Activated T-cell treated with anti-CD3 and anti-CD28 coated beads, Interleukin-2, amount 50 U/mL, for 24 hours (primary cell): ENCODE results near the gene NPPA.
"Not testable (repeated sequence)": the region's sequence is repeated elsewhere in the genome, so short reads cannot be mapped to it uniquely, and the experiment has no call there.

Experiments
- DNase-seq: peaks from one replicate; pipeline ENCODE4 v3.0.0-alpha.2; 2020
- H3K27ac Mint-ChIP-seq: 2 replicates; pipeline ENCODE4 v1.8.0; 2020; ENCODE audit warnings: mild to moderate bottlenecking, mixed read lengths
- H3K27me3 Mint-ChIP-seq: 2 replicates; pipeline ENCODE4 v1.8.0; 2020; ENCODE audit warnings: mixed read lengths
- H3K36me3 Mint-ChIP-seq: 2 replicates; pipeline ENCODE4 v1.8.0; 2020; ENCODE audit warnings: low read depth, mixed read lengths
- H3K4me1 Mint-ChIP-seq: 2 replicates; pipeline ENCODE4 v1.8.0; 2020; ENCODE audit warnings: low read depth, mixed read lengths
- H3K4me3 Mint-ChIP-seq: 2 replicates; pipeline ENCODE4 v1.8.0; 2020; ENCODE audit warnings: mild to moderate bottlenecking, moderate library complexity, mixed read lengths
- H3K9me3 Mint-ChIP-seq: 2 replicates; pipeline ENCODE4 v1.8.0; 2020; ENCODE audit warnings: mixed read lengths

NPPA gene

DNA sequence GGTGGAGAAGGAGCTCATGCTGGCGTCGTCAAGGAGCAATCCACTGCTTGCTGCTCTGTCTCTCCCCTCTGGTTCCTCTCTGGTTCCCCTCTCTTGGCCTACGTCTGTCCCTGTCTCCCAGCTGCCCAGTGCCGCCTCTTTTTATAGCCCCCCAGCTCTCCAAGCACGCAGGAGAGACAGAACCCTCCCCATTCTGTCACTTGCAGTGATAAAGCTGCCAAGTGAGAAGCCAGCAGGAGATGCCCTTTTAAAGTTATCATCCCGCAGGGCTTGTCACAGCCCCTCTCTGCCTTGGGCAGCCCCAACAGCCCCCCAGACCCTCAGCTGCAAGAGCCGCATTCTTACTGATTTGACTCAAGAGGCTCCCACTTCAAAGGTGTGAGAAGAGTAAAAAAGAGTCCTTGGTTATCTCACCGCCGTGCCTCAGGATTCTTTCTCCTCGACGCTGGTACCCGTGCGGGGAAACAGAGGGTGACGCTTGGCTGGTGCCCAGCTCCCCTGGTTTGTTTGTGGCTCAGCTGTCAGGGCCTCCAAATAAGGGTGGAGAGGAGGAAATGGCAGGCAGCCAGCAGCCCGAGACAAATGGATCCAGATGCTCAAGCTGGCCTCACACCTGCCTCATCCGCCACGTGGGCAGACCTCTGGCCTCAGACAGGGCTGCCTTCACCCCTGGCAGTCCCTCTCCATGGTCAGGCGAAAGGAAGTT, at the start of gene NPPA:
Gene NPPA, minus strand, starts transcription at position 117 of the 706 bp plus-strand sequence. Its CDS starts 99 bp downstream, at position 18.
- no peak within 1 kb of the TSS for H3K4me3 Mint-ChIP-seq
- no peak for DNase-seq
- H3K27me3 Mint-ChIP-seq, result peaks cover 16% of the 10 kb centered on the region
- no peaks in the 10 kb centered on the region for H3K9me3 Mint-ChIP-seq
- H3K4me1 Mint-ChIP-seq, result no peaks in the 10 kb centered on the region
- peaks cover 36% of the 10 kb centered on the region for H3K36me3 Mint-ChIP-seq
- H3K27ac Mint-ChIP-seq, result no peak within 1 kb of the TSS

DNA sequence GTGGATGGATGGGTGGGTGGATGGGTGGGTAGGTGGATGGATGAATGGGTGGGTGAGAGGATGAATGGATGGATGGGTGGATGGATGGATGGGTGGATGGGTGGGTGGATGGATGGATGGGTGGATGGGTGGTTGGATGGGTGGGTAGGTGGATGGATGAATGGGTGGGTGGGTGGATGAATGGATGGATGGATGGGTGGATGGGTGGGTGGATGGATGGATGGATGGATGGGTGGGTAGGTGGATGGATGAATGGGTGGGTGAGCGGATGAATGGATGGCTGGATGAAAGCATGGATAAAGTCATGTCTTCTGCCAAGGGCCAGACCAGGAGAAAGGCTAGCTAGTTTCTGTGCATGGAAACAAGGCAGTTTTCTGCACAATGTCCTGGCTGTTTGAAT, 46.9 kb upstream of the NPPA start:
- H3K4me1 Mint-ChIP-seq, DNase-seq, H3K27ac Mint-ChIP-seq, H3K36me3 Mint-ChIP-seq, H3K4me3 Mint-ChIP-seq, H3K9me3 Mint-ChIP-seq: not testable (repeated sequence)
- H3K27me3 Mint-ChIP-seq, result peaks cover 53% of the 10 kb centered on the region

DNA sequence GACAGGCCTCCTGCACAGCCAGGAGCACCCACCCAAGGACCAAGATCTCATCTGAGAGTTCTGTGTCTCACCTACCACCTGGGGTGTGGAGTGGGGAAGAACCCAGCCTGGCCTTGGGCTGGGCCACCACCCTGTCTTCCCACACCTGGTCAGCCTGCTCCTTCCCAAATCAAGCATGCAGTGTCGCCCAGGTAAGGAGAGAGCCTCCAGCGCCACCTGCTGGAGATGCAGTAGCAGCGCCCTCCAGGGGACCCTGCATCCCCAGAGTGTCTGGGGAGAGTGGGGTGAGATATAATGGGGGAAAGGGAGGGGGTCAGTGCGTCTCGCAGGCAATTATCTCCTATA, 46.3 kb upstream of the NPPA start:
- no peaks in the 10 kb centered on the region for H3K36me3 Mint-ChIP-seq
- H3K4me1 Mint-ChIP-seq, result no peaks in the 10 kb centered on the region
- no peaks in the 10 kb centered on the region for H3K9me3 Mint-ChIP-seq
- peak; percentile 80 for DNase-seq
- H3K27me3 Mint-ChIP-seq, result peaks cover 46% of the 10 kb centered on the region
- H3K27ac Mint-ChIP-seq, result no peak overlapping the region
- no peak overlapping the region for H3K4me3 Mint-ChIP-seq

DNA sequence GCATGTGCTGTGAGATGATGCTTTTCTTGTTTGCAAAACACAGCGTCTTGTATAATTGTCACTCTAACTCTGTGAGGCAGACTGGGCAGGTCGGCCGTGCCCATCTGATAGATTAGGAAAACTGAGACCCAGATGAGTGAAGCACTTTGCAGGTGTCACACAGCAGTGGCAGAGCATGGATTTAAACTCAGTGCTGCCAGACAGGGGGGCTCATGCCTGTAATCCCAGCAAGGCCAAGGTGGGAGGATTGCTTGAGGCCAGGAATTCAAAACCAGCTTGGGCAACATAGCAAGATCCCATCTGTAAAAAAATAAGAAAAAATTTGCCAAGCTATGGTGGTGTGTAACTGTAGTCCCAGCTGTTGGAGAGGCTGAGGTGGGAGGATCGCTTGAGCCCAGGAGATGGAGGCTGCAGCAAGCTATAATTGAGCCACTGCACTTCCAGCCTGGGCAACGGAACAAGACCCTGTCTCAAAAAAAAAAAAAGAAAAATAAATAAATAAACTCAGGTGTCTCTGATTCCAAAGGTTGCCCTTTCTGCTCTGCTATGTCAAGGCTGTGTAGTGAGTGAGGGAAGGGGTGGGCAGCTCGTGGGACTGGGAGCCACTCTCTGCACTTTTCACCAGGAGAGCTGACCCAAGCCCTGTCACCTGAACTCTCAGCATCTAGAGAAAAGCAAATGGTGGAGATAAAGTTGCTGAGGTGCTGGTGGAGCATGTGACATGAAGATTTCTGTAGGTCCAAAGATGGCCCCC, 44.0 kb upstream of the NPPA start:
- no peak for DNase-seq
- Mint-ChIP-seq H3K4me1 (no peaks in the 10 kb centered on the region), H3K27ac (no peak overlapping the region), H3K9me3 (no peaks in the 10 kb centered on the region), H3K4me3 (no peak overlapping the region), H3K27me3 (peaks cover 29% of the 10 kb centered on the region), H3K36me3 (no peaks in the 10 kb centered on the region)

DNA sequence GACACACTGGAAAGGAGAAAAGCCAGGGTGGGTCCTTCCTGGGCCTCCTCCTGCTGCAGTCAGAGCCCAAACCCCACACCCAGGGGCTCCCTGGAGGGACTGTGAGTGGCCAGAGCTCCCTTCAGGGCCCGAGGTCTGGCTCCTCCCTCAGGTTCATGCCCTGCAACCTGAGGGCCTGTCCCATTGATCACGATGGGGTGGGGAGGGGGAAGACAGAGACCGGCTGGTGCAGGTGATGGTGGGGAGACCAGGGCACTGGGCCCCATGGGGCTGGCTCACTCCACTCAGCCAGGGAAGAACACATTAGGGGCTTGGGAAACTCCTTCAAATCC, 41.3 kb upstream of the NPPA start:
- H3K36me3 Mint-ChIP-seq, result no peaks in the 10 kb centered on the region
- no peaks in the 10 kb centered on the region for H3K4me1 Mint-ChIP-seq
- H3K9me3 Mint-ChIP-seq, result no peaks in the 10 kb centered on the region
- H3K4me3 Mint-ChIP-seq, result no peak overlapping the region
- no peak for DNase-seq
- H3K27me3 Mint-ChIP-seq, result peaks cover 12% of the 10 kb centered on the region
- no peak overlapping the region for H3K27ac Mint-ChIP-seq

DNA sequence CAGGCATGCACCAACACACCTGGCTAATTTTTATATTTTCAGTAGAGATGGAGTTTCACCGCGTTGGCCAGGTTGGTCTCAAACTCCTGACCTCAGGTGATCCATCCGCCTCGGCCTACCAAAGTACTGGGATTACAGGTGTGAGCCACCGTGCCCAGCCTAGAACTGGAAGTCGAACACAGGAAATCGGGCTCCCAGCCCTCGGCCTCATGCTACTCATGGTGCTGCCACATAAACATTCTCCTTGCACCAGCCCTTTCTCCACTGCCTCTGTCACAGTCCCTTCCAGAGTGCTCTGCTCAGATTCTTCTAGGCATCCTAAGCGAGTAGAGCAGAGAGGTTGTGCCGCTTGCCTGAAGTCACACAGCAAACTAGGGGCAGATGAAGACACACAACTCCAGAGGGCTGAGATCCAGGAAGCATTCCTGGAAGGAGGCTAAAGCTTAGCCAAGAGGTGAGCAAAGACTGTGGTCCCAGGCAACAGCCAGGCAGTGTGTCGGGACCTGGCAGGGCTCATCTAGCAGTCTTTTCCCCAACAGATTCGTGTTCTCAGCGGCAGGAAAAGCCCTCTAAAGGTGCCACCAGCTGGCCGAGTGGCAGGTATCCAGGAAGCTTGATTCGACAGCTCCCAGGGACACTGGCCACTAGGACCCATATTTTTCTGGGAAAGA, 40.8 kb upstream of the NPPA start:
- Mint-ChIP-seq H3K36me3 (no peaks in the 10 kb centered on the region), H3K27me3 (peaks cover 8% of the 10 kb centered on the region), H3K4me3 (no peak overlapping the region), H3K27ac (no peak overlapping the region), H3K4me1 (no peaks in the 10 kb centered on the region), H3K9me3 (no peaks in the 10 kb centered on the region)
- DNase-seq, result no peak

DNA sequence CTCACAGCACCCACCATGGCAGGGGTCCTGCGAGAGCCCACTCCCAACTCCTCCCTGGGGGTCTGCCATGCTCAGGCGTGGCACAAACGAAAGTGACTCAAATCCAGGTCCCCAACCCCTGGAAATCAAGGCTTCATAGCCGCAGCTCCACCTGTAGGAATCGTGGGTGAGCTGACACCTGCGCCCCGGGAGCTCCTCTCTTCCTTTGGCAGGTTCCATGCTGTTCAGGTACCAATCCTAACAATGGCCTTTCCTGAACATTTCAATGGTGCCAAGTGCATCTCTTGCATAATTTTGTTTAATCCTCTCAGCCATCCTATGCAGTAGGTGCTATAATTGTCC, 40.1 kb upstream of the NPPA start:
- no peaks in the 10 kb centered on the region for H3K4me1 Mint-ChIP-seq
- peaks cover 8% of the 10 kb centered on the region for H3K27me3 Mint-ChIP-seq
- no peaks in the 10 kb centered on the region for H3K9me3 Mint-ChIP-seq
- H3K36me3 Mint-ChIP-seq, result no peaks in the 10 kb centered on the region
- no peak overlapping the region for H3K4me3 Mint-ChIP-seq
- DNase-seq, result no peak
- H3K27ac Mint-ChIP-seq, result no peak overlapping the region

DNA sequence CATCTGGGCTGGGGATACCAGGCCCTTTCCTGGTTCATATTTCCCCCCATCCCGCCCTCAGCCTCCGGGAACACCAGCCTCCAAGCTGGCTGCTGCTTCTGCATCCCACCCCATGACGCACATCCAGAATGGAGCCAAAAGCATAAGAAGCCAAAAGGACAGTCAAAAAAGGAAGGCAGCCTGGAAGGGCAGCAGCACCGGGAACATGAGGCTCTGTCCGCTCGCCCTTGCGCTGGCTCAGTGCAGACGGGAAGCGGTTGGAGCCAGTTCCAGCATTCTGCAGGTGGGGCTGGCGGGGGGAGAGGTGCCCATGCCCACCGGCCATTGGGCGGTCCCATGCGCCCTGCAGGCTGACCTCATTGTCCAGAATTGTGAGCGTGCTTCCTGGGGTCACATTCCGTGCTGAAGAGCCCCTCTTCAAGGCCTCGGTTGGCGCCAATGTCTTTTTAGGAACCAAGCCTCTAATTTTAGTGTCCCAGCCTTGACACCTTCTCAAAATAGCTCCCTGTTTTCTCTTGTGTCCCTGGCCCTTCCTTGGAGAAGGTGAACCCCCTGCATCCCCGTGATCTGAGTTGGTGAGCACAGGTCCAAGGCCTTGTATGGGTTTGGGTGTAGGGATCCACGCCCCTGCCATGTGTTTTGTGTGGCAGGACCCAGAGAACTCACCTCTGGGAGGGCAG, 39.5 kb upstream of the NPPA start:
- no peak for DNase-seq
- Mint-ChIP-seq H3K4me1 (no peaks in the 10 kb centered on the region), H3K36me3 (no peaks in the 10 kb centered on the region), H3K9me3 (no peaks in the 10 kb centered on the region), H3K4me3 (no peak overlapping the region), H3K27me3 (peaks cover 3% of the 10 kb centered on the region), H3K27ac (no peak overlapping the region)

DNA sequence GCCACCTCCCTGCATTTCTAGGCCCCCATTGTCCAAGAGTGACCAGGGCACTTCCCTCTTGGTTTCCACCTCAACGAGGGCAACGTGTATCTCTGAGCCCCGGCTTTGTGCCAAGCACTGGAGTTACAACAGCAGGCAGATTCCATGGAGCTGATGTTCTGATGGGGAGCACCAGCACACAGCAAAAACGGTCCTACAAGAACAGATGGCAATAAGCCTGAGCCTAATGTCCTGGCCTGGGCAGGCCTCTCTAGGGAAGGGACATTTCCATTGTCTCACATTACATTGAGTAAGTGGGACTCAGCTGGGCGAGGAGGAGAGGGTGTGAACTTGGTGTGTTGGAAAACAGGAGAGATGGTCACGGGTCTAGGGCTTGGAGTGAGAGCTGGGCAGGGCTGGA, 38.3 kb upstream of the NPPA start:
- Mint-ChIP-seq H3K36me3 (no peaks in the 10 kb centered on the region), H3K9me3 (no peaks in the 10 kb centered on the region), H3K27me3 (peaks cover 3% of the 10 kb centered on the region), H3K4me1 (no peaks in the 10 kb centered on the region), H3K27ac (no peak overlapping the region), H3K4me3 (no peak overlapping the region)
- DNase-seq, result no peak

DNA sequence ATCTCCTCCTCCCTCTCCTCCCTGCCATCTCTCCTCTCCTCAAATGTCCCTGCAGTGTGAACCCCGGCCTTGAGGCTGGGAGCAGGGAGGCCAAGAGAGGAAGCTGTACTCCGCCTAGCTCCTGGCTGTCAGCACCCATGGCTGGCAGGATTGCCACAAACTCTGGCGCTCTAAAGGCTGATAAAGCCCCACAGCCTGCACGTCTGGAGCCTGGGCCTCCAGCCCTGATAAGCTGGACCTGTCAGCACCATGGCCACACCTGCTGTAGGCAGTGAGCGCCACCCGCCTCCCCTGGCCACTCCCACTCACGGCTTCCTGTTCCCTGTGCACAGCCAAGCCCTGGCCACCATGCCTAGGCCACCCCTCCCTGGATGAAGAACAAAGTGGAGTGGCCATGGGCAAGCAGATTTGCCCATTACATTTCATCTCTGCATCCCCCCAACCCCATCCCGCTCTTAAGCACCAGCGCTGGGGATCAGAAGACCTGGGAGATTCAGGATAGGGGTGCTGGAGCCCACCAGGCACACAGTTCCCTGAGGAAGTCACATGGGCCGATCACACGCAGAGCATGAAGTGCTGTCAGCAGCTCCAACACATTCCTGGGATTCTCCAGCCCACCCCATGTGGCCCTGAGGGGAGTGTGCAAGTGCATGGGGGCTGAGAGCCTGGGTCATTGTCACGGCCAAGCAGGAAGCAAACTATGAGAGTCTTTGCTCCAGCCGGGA, 35.4 kb upstream of the NPPA start:
- H3K4me3 Mint-ChIP-seq, result no peak overlapping the region
- H3K4me1 Mint-ChIP-seq, result no peaks in the 10 kb centered on the region
- peaks cover 10% of the 10 kb centered on the region for H3K27me3 Mint-ChIP-seq
- no peaks in the 10 kb centered on the region for H3K36me3 Mint-ChIP-seq
- no peak overlapping the region for H3K27ac Mint-ChIP-seq
- DNase-seq, result no peak
- H3K9me3 Mint-ChIP-seq, result no peaks in the 10 kb centered on the region

DNA sequence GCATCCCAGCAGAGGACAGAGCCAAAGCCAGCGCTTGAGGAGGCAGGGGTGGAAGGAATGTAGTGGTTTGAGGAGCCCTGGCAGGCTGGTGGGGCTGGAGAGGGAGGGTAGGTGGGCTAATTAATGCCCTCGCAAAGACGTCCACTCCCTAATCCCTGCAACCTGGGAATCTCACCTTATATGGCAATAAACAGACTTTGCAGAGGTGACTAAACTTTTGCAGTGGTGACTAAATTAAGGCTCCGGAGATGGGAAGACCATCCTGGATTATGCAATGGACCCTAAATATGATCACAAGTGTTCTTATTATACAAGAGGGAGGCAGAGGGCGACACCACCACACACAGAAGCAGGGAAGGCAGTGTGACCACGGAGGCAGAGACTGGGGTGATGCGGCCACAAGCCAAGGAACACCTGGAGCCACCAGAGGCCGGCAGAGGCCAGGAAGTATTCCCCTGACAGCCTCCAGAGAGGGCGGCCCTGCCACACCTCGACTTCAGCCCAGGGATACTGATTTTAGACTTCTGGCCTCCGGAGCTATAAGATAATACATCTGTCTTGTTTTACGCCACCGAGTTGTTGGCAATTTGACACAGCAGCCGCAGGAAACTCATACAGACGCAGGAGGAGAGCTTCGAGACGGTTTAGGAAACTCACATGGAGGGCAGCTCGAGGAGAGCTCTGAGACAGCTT, 34.3 kb upstream of the NPPA start:
- H3K4me3 Mint-ChIP-seq, result no peak overlapping the region
- no peak overlapping the region for H3K27ac Mint-ChIP-seq
- H3K27me3 Mint-ChIP-seq, result peaks cover 9% of the 10 kb centered on the region
- no peaks in the 10 kb centered on the region for H3K36me3 Mint-ChIP-seq
- no peaks in the 10 kb centered on the region for H3K4me1 Mint-ChIP-seq
- no peaks in the 10 kb centered on the region for H3K9me3 Mint-ChIP-seq
- no peak for DNase-seq

DNA sequence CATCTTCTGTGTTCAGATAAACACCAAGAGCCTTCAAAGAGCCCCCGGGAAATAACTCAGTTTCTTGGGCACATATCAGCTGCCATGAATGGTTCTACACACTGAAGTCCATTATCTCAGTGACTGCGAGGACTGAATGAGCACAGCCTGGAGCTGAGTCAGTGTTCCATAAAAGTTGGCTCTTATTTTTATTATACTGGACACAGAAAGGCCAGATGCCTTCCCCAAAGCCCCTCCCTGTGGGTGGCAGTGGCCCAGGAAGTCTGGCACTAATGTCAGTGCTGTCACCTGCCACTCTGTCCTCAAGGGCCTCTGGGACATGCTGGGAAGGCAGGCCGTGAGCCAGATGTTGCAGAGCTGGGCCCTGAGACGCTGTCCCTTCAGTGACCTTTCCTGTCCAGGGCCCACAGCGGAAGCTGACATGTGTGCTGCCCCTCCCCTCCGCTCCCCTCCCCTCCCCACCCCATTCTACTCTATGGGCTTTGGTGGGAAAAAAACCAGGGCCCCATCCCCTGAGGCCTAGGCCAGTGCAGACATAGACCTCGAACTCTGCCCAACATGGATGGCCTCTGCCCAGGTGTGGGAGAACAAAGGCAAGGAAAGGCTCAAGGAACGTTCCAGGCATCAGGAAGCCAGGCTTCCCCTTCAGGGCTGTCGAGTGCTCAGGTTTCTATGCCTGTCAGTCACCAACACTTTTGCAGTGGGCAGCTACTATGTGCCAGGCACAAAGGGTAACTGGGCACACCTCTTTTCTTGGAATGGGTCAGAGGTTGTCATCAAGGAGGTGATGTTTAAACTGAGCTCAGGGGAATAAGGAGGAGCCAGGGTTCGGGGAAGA, 33.5 kb upstream of the NPPA start:
- no peaks in the 10 kb centered on the region for H3K4me1 Mint-ChIP-seq
- no peaks in the 10 kb centered on the region for H3K36me3 Mint-ChIP-seq
- H3K9me3 Mint-ChIP-seq, result no peaks in the 10 kb centered on the region
- peaks cover 9% of the 10 kb centered on the region for H3K27me3 Mint-ChIP-seq
- H3K4me3 Mint-ChIP-seq, result no peak overlapping the region
- no peak overlapping the region for H3K27ac Mint-ChIP-seq
- no peak for DNase-seq

DNA sequence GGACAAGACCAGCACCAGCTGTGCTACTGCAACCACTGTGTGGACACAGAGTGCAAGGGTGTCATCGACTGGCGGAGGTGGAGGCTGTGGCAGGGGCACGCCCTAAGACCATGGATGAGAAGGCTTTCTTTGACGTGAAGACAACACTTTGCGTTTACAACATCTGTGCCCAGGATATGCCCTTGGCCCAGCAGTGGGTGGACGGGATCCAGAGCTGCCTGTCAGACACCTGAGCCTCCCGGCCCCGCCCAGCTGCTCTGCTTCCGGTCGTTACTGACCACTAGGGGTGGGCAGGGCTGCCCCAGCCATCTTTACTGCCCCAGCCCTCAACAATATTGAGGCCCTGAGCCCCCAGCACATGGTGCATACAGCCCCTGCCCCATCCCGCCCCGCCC, 32.6 kb upstream of the NPPA start:
- Mint-ChIP-seq H3K9me3 (no peaks in the 10 kb centered on the region), H3K36me3 (no peaks in the 10 kb centered on the region), H3K27me3 (peaks cover 9% of the 10 kb centered on the region), H3K27ac (no peak overlapping the region), H3K4me1 (no peaks in the 10 kb centered on the region), H3K4me3 (no peak overlapping the region)
- no peak for DNase-seq
